ENCODE results near the gene GRIN1.

DNA sequence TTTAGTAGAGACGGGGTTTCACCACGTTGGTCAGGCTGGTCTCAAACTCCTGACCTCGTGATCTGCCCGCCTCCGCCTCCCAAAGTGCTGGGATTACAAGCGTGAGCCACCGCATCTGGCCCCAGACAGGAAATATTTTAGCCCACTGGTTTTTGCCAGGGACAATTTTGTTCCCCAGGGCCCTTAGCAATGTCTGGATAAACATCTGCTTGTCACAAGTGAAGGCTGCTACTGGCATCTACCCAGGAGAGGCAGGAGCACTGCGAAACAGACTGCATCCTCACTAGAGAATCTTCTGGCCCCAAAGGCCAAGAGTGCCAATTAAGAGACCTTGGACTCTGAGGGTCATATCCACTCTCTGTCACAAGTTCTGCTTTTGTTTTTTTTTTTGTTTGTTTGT is 64.0 kb downstream of the GRIN1 start:
- TF ChIP-seq, protein P1, sequence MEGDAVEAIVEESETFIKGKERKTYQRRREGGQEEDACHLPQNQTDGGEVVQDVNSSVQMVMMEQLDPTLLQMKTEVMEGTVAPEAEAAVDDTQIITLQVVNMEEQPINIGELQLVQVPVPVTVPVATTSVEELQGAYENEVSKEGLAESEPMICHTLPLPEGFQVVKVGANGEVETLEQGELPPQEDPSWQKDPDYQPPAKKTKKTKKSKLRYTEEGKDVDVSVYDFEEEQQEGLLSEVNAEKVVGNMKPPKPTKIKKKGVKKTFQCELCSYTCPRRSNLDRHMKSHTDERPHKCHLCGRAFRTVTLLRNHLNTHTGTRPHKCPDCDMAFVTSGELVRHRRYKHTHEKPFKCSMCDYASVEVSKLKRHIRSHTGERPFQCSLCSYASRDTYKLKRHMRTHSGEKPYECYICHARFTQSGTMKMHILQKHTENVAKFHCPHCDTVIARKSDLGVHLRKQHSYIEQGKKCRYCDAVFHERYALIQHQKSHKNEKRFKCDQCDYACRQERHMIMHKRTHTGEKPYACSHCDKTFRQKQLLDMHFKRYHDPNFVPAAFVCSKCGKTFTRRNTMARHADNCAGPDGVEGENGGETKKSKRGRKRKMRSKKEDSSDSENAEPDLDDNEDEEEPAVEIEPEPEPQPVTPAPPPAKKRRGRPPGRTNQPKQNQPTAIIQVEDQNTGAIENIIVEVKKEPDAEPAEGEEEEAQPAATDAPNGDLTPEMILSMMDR (IDR thresholded peaks at IDR 0.05 in 2 of 3, conservative IDR thresholded peaks at IDR 0.05 in 1 of 3; ENCODE audit: control insufficient read depth in 2 of 3, extremely low read depth in 1 of 3, insufficient read depth in 1 of 3, low read depth in 3 of 3, low read length in 3 of 3) = no peak
- no peak for TF ChIP-seq BCL11A (IDR thresholded peaks at IDR 0.05; ENCODE audit: low read depth, low read length)
- no peak for TF ChIP-seq NR2C2 (IDR thresholded peaks at IDR 0.05; ENCODE audit: borderline replicate concordance, control insufficient read depth, insufficient read length, low read depth)
- TF ChIP-seq, protein P2, sequence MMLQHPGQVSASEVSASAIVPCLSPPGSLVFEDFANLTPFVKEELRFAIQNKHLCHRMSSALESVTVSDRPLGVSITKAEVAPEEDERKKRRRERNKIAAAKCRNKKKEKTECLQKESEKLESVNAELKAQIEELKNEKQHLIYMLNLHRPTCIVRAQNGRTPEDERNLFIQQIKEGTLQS (IDR thresholded peaks at IDR 0.05; ENCODE audit: borderline replicate concordance, extremely low read depth, low read depth, low read length) = no peak
- no peak for TF ChIP-seq TAF1 (IDR thresholded peaks at IDR 0.05; ENCODE audit: borderline replicate concordance, low read depth, low read length)
- TF ChIP-seq POLR2A (IDR thresholded peaks at IDR 0.05; ENCODE audit: low read depth, low read length) = no peak
- TF ChIP-seq, protein P3, sequence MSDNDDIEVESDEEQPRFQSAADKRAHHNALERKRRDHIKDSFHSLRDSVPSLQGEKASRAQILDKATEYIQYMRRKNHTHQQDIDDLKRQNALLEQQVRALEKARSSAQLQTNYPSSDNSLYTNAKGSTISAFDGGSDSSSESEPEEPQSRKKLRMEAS (IDR thresholded peaks at IDR 0.05; ENCODE audit: low read depth, low read length) = no peak
- TF ChIP-seq, protein P4, sequence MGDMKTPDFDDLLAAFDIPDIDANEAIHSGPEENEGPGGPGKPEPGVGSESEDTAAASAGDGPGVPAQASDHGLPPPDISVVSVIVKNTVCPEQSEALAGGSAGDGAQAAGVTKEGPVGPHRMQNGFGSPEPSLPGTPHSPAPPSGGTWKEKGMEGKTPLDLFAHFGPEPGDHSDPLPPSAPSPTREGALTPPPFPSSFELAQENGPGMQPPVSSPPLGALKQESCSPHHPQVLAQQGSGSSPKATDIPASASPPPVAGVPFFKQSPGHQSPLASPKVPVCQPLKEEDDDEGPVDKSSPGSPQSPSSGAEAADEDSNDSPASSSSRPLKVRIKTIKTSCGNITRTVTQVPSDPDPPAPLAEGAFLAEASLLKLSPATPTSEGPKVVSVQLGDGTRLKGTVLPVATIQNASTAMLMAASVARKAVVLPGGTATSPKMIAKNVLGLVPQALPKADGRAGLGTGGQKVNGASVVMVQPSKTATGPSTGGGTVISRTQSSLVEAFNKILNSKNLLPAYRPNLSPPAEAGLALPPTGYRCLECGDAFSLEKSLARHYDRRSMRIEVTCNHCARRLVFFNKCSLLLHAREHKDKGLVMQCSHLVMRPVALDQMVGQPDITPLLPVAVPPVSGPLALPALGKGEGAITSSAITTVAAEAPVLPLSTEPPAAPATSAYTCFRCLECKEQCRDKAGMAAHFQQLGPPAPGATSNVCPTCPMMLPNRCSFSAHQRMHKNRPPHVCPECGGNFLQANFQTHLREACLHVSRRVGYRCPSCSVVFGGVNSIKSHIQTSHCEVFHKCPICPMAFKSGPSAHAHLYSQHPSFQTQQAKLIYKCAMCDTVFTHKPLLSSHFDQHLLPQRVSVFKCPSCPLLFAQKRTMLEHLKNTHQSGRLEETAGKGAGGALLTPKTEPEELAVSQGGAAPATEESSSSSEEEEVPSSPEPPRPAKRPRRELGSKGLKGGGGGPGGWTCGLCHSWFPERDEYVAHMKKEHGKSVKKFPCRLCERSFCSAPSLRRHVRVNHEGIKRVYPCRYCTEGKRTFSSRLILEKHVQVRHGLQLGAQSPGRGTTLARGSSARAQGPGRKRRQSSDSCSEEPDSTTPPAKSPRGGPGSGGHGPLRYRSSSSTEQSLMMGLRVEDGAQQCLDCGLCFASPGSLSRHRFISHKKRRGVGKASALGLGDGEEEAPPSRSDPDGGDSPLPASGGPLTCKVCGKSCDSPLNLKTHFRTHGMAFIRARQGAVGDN (IDR thresholded peaks at IDR 0.05) = no peak
- no peak for TF ChIP-seq ATF7 (IDR thresholded peaks at IDR 0.05; ENCODE audit: low read depth)
- TF ChIP-seq POLR2AphosphoS5 (IDR thresholded peaks at IDR 0.05; ENCODE audit: low read length) = no peak
- no peak for TF ChIP-seq NFYB (IDR thresholded peaks at IDR 0.05; ENCODE audit: insufficient read depth, low read depth, low read length)
